HEK293 (cell line): ENCODE results near the gene PYCARD.

Source experiments
- CTCF ChIA-PET: fragments of 350-600 bp; formaldehyde crosslinking; extraction: SDS; loops from one replicate; lab custom pipeline; 2021; ENCODE audit warnings: antibody characterized with exemption; lab: Yijun Ruan, JAX
- POLR2A ChIA-PET: fragments of 300-600 bp; formaldehyde crosslinking; extraction: SDS; loops from one replicate; lab custom pipeline; 2020; ENCODE audit warnings: antibody characterized with exemption, inconsistent platforms; lab: Yijun Ruan, JAX
- H3K27ac ChIP-seq: fragments of 200-500 bp; sonication (Bioruptor generic); 2 replicates; pipeline ENCODE4 v1.5.1; 2014; ENCODE audit warnings: low read depth, low read length, control low read depth, inconsistent platforms; ENCODE audit errors: extremely low read depth
- H3K36me3 ChIP-seq, 2 experiments: fragments of 200-500 bp in 1 of 2; sonication (Bioruptor generic) in 1 of 2; 1 replicate in 1 of 2; 2 replicates in 1 of 2; pipeline ENCODE4 v1.5.1; 2014 to 2017; ENCODE audit warnings: inconsistent platforms in 2 of 2, low read length in 2 of 2; ENCODE audit not compliant: control insufficient read depth in 2 of 2, insufficient read depth in 1 of 2
- H3K4me1 ChIP-seq: fragments of 200-500 bp; sonication (Bioruptor generic); 2 replicates; pipeline ENCODE4 v1.5.1; 2014; ENCODE audit warnings: mild to moderate bottlenecking, low read length, inconsistent platforms; ENCODE audit not compliant: control insufficient read depth, insufficient read depth
- H3K4me3 ChIP-seq: 2 replicates; pipeline ENCODE4 v1.5.1; 2011; ENCODE audit warnings: low read depth, mild to moderate bottlenecking, control low read depth, low read length, moderate library complexity
- H3K9me3 ChIP-seq: fragments of 200-500 bp; sonication (Bioruptor generic); 2 replicates; pipeline ENCODE4 v1.5.1; 2014; ENCODE audit warnings: low read depth, low read length, inconsistent platforms; ENCODE audit not compliant: control insufficient read depth, insufficient read depth
- AEBP2 ChIP-seq: fragments of 450-650 bp; formaldehyde crosslinking; IDR thresholded peaks from 2 replicates; pipeline ENCODE4 v1.5.1; 2016; ENCODE audit warnings: missing biosample characterization, missing genetic modification characterization, borderline replicate concordance
- GLI4 ChIP-seq: fragments of 450-650 bp; formaldehyde crosslinking; IDR thresholded peaks from 2 replicates; pipeline ENCODE4 v1.5.1; 2016; ENCODE audit warnings: missing biosample characterization, missing genetic modification characterization
- GLIS1 ChIP-seq: fragments of 450-650 bp; formaldehyde crosslinking; IDR thresholded peaks from 2 replicates; pipeline ENCODE4 v1.5.1; 2016; ENCODE audit warnings: missing biosample characterization, missing genetic modification characterization
- TRIM28 ChIP-seq: IDR thresholded peaks from 2 replicates; pipeline ENCODE4 v1.6.1; 2011; ENCODE audit warnings: low read length, control low read depth, borderline replicate concordance
- ZBTB17 ChIP-seq: fragments of 450-650 bp; formaldehyde crosslinking; IDR thresholded peaks from 2 replicates; pipeline ENCODE4 v1.5.1; 2016; ENCODE audit warnings: missing biosample characterization, missing genetic modification characterization
- ZBTB48 ChIP-seq: fragments of 450-650 bp; formaldehyde crosslinking; IDR thresholded peaks from 2 replicates; pipeline ENCODE4 v1.5.1; 2016; ENCODE audit warnings: missing biosample characterization, missing genetic modification characterization
- ZBTB7A ChIP-seq: fragments of 450-650 bp; formaldehyde crosslinking; IDR thresholded peaks from 2 replicates; pipeline ENCODE4 v1.5.1; 2016; ENCODE audit warnings: low read depth, missing biosample characterization, missing genetic modification characterization
- ZFHX2 ChIP-seq: fragments of 450-650 bp; formaldehyde crosslinking; conservative IDR thresholded peaks from 2 replicates; pipeline ENCODE4 v1.5.1; 2016; ENCODE audit warnings: missing biosample characterization, missing genetic modification characterization
- ZFP41 ChIP-seq: fragments of 450-650 bp; formaldehyde crosslinking; IDR thresholded peaks from 2 replicates; pipeline ENCODE4 v1.5.1; 2016; ENCODE audit warnings: missing biosample characterization, missing genetic modification characterization, borderline replicate concordance
- ZNF138 ChIP-seq: fragments of 450-650 bp; formaldehyde crosslinking; IDR thresholded peaks from 2 replicates; pipeline ENCODE4 v1.5.1; 2016; ENCODE audit warnings: missing biosample characterization, missing genetic modification characterization, borderline replicate concordance
- ZNF146 ChIP-seq: fragments of 450-650 bp; formaldehyde crosslinking; IDR thresholded peaks from 2 replicates; pipeline ENCODE4 v1.5.1; 2016; ENCODE audit warnings: missing biosample characterization, missing genetic modification characterization
- ZNF223 ChIP-seq: fragments of 450-650 bp; formaldehyde crosslinking; IDR thresholded peaks from 2 replicates; pipeline ENCODE4 v1.5.1; 2016; ENCODE audit warnings: missing biosample characterization, missing genetic modification characterization
- ZNF23 ChIP-seq: fragments of 450-650 bp; formaldehyde crosslinking; IDR thresholded peaks from 2 replicates; pipeline ENCODE4 v1.5.1; 2016; ENCODE audit warnings: missing biosample characterization, missing genetic modification characterization, borderline replicate concordance
- ZNF280D ChIP-seq: fragments of 450-650 bp; formaldehyde crosslinking; IDR thresholded peaks from 2 replicates; pipeline ENCODE4 v1.5.1; 2016; ENCODE audit warnings: missing biosample characterization, missing genetic modification characterization
- ZNF302 ChIP-seq: fragments of 450-650 bp; formaldehyde crosslinking; IDR thresholded peaks from 2 replicates; pipeline ENCODE4 v1.5.1; 2016; ENCODE audit warnings: missing biosample characterization, missing genetic modification characterization, low read depth
- ZNF311 ChIP-seq: fragments of 450-650 bp; formaldehyde crosslinking; IDR thresholded peaks from 2 replicates; pipeline ENCODE4 v1.5.1; 2017; ENCODE audit warnings: missing biosample characterization, missing genetic modification characterization, borderline replicate concordance
- ZNF449 ChIP-seq: fragments of 450-650 bp; formaldehyde crosslinking; IDR thresholded peaks from 2 replicates; pipeline ENCODE4 v1.5.1; 2017; ENCODE audit warnings: missing biosample characterization, mild to moderate bottlenecking, missing genetic modification characterization, moderate library complexity
- ZNF48 ChIP-seq: fragments of 450-650 bp; formaldehyde crosslinking; IDR thresholded peaks from 2 replicates; pipeline ENCODE4 v1.5.1; 2016; ENCODE audit warnings: missing biosample characterization, missing genetic modification characterization
- ZNF501 ChIP-seq: fragments of 450-650 bp; formaldehyde crosslinking; IDR thresholded peaks from 2 replicates; pipeline ENCODE4 v1.5.1; 2016; ENCODE audit warnings: missing biosample characterization, missing genetic modification characterization
- ZNF529 ChIP-seq: fragments of 450-650 bp; formaldehyde crosslinking; IDR thresholded peaks from 2 replicates; pipeline ENCODE4 v1.5.1; 2017; ENCODE audit warnings: missing genetic modification characterization, missing biosample characterization; ENCODE audit not compliant: insufficient replicate concordance
- ZNF555 ChIP-seq: fragments of 450-650 bp; formaldehyde crosslinking; conservative IDR thresholded peaks from 2 replicates; pipeline ENCODE4 v1.5.1; 2017; ENCODE audit warnings: missing biosample characterization, mild to moderate bottlenecking, missing genetic modification characterization, inconsistent platforms
- ZNF561 ChIP-seq: fragments of 450-650 bp; IDR thresholded peaks from 2 replicates; pipeline ENCODE4 v1.5.1; 2018; ENCODE audit warnings: missing biosample characterization, missing genetic modification characterization, borderline replicate concordance
- TF ChIP-seq, protein P1 (sequence below): fragments of 450-650 bp; formaldehyde crosslinking; IDR thresholded peaks from 2 replicates; pipeline ENCODE4 v1.5.1; 2016; ENCODE audit warnings: missing biosample characterization, missing genetic modification characterization
- TF ChIP-seq, protein P2 (sequence below): fragments of 450-650 bp; formaldehyde crosslinking; IDR thresholded peaks from 2 replicates; pipeline ENCODE4 v1.5.1; 2016; ENCODE audit warnings: missing biosample characterization, missing genetic modification characterization
- TF ChIP-seq, protein P3 (sequence below): fragments of 450-650 bp; formaldehyde crosslinking; IDR thresholded peaks from 2 replicates; pipeline ENCODE4 v1.5.1; 2016; ENCODE audit warnings: missing biosample characterization, missing genetic modification characterization

Gene PYCARD

DNA sequence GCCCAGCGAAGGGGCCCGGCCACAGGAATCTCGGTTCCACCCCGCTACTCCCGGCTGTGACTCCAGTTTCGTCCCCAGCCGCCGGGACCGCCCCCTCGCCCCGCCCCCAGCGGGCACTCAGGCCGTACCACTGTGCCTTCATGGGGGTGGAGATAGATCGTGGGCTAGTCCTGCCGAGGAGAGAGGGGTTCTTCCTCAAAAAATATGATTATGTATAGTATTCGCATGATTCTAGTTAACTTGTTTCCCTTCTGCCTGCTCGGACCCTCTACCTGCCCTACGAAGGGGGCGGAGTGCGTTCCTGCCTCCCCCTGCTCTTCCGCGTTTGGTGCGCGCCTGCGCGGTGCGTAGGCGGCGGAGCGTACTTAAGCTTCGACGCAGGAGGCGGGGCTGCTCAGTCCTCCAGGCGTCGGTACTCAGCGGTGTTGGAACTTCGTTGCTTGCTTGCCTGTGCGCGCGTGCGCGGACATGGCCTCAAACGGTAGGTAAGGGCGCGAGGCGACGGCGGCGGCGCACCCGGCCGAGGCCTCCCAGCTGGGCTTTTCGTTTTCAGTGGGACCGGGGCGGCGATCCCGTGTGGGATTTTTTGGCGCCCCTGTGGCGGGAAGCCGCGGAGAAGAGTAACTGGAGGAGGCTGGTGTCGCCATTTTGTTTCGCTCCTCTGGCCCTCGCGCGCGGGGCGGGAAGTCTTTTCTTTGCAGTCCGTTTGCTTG is 22.7 kb downstream of the PYCARD start, which contains the start of gene FUS:
Gene FUS, plus strand, starts transcription at position 393 of the 713 bp plus-strand sequence. Its CDS starts 76 bp downstream, at position 469.
- no peaks in the 10 kb centered on the region for H3K9me3 ChIP-seq
- ChIA-PET POLR2A (interaction anchor here (0.5 to 4.8 kb wide), 54 partner anchors 9 to 693 kb away, joined by 3 to 107 read pairs (median 5); partner anchors contain the start of genes ARMC5, HSD3B7, KAT8 and PYCARD), CTCF (interaction anchor here (0.6 kb wide), 1 partner anchor 38 kb away, joined by 3 read pairs; no protein-coding TSS in a partner anchor)
- H3K27ac ChIP-seq, result peak within 1 kb of the TSS; percentile 91
- H3K4me1 ChIP-seq, result no peaks in the 10 kb centered on the region
- H3K4me3 ChIP-seq, result peak within 1 kb of the TSS; percentile 72
- peaks cover 20 to 41% of the 10 kb centered on the region in 2 experiments for H3K36me3 ChIP-seq
- TF ChIP-seq, protein P1, sequence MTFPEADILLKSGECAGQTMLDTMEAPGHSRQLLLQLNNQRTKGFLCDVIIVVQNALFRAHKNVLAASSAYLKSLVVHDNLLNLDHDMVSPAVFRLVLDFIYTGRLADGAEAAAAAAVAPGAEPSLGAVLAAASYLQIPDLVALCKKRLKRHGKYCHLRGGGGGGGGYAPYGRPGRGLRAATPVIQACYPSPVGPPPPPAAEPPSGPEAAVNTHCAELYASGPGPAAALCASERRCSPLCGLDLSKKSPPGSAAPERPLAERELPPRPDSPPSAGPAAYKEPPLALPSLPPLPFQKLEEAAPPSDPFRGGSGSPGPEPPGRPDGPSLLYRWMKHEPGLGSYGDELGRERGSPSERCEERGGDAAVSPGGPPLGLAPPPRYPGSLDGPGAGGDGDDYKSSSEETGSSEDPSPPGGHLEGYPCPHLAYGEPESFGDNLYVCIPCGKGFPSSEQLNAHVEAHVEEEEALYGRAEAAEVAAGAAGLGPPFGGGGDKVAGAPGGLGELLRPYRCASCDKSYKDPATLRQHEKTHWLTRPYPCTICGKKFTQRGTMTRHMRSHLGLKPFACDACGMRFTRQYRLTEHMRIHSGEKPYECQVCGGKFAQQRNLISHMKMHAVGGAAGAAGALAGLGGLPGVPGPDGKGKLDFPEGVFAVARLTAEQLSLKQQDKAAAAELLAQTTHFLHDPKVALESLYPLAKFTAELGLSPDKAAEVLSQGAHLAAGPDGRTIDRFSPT (tag by site-specific recombination), result no peak
- TF ChIP-seq ZBTB48, result peak; percentile 49
- no peak for TF ChIP-seq ZNF280D (tag by site-specific recombination)
- no peak for TF ChIP-seq ZNF302 (tag by site-specific recombination)
- no peak for TF ChIP-seq ZNF223
- peak; percentile 52; the same call in 1 of the 2 replicates for TF ChIP-seq ZBTB7A
- no peak for TF ChIP-seq ZNF311 (tag by site-specific recombination)
- no peak for TF ChIP-seq ZNF23 (tag by site-specific recombination)
- TF ChIP-seq GLI4 (tag by site-specific recombination), result peak; percentile 96
- TF ChIP-seq ZFHX2 (tag by site-specific recombination), result peak; percentile 98
- no peak for TF ChIP-seq ZNF555 (tag by site-specific recombination)
- TF ChIP-seq TRIM28, result peak; percentile 18; the same call in 1 of the 2 replicates
- TF ChIP-seq GLIS1 (tag by site-specific recombination), result no peak; the same call in none of the 2 replicates
- TF ChIP-seq AEBP2 (tag by site-specific recombination), result no peak
- TF ChIP-seq, protein P2, sequence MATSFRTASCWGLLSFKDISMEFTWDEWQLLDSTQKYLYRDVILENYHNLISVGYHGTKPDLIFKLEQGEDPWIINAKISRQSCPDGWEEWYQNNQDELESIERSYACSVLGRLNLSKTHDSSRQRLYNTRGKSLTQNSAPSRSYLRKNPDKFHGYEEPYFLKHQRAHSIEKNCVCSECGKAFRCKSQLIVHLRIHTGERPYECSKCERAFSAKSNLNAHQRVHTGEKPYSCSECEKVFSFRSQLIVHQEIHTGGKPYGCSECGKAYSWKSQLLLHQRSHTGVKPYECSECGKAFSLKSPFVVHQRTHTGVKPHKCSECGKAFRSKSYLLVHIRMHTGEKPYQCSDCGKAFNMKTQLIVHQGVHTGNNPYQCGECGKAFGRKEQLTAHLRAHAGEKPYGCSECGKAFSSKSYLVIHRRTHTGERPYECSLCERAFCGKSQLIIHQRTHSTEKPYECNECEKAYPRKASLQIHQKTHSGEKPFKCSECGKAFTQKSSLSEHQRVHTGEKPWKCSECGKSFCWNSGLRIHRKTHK (tag by site-specific recombination), result no peak
- TF ChIP-seq ZNF529, result no peak
- TF ChIP-seq ZNF138 (tag by site-specific recombination), result 0 out of 2 replicates have a peak, but pooled peaks have one; percentile 27
- peak; percentile 75; the same call in 1 of the 2 replicates for TF ChIP-seq ZFP41 (tag by site-specific recombination)
- peak; percentile 20; the same call in 1 of the 2 replicates for TF ChIP-seq ZNF146 (tag by site-specific recombination)
- peak; percentile 15; the same call in 1 of the 2 replicates for TF ChIP-seq ZNF561 (tag by site-specific recombination)
- TF ChIP-seq ZBTB17 (tag by site-specific recombination), result peak; percentile 89
- no peak for TF ChIP-seq ZNF48 (tag by site-specific recombination)
- TF ChIP-seq ZNF501 (tag by site-specific recombination), result peak; percentile 92
- TF ChIP-seq, protein P3, sequence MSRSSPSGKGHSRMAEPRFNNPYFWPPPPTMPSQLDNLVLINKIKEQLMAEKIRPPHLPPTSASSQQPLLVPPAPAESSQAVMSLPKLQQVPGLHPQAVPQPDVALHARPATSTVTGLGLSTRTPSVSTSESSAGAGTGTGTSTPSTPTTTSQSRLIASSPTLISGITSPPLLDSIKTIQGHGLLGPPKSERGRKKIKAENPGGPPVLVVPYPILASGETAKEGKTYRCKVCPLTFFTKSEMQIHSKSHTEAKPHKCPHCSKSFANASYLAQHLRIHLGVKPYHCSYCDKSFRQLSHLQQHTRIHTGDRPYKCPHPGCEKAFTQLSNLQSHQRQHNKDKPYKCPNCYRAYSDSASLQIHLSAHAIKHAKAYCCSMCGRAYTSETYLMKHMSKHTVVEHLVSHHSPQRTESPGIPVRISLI (tag by site-specific recombination), result no peak
- TF ChIP-seq ZNF449, result peak; percentile 30; the same call in 1 of the 2 replicates
